Measurements from ENCODE around the gene OPTC.
A peak's percentile ranks its signal among the peaks of the same experiment; 100 is the strongest.

Gene OPTC

GRCh38 chr1:203522237-203522636 lies 28.3 kb downstream of the OPTC start (continued):
- 0 out of 2 replicates have a peak, but pooled peaks have one; percentile 14 for TF ChIP-seq KLF9 (tag by site-specific recombination; IDR thresholded peaks at IDR 0.05; ENCODE audit: low read depth)
- 0 out of 2 replicates have a peak, but pooled peaks have one; percentile 8 for TF ChIP-seq GLIS1 (tag by site-specific recombination; IDR thresholded peaks at IDR 0.05)
- TF ChIP-seq, protein P1, sequence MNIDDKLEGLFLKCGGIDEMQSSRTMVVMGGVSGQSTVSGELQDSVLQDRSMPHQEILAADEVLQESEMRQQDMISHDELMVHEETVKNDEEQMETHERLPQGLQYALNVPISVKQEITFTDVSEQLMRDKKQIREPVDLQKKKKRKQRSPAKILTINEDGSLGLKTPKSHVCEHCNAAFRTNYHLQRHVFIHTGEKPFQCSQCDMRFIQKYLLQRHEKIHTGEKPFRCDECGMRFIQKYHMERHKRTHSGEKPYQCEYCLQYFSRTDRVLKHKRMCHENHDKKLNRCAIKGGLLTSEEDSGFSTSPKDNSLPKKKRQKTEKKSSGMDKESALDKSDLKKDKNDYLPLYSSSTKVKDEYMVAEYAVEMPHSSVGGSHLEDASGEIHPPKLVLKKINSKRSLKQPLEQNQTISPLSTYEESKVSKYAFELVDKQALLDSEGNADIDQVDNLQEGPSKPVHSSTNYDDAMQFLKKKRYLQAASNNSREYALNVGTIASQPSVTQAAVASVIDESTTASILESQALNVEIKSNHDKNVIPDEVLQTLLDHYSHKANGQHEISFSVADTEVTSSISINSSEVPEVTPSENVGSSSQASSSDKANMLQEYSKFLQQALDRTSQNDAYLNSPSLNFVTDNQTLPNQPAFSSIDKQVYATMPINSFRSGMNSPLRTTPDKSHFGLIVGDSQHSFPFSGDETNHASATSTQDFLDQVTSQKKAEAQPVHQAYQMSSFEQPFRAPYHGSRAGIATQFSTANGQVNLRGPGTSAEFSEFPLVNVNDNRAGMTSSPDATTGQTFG (tag by site-specific recombination; IDR thresholded peaks at IDR 0.05; ENCODE audit: borderline replicate concordance), result no peak
- no peak for TF ChIP-seq HOXA7 (CRISPR knock-in tag; IDR thresholded peaks at IDR 0.05; ENCODE audit: borderline replicate concordance)
- no peak for TF ChIP-seq ZBTB7A (tag by site-specific recombination; IDR thresholded peaks at IDR 0.05; ENCODE audit: low read depth)
- no peak for TF ChIP-seq ZNF223 (tag by site-specific recombination; IDR thresholded peaks at IDR 0.05)
- no peak for TF ChIP-seq ZNF423 (tag by site-specific recombination; IDR thresholded peaks at IDR 0.05)
- no peak for TF ChIP-seq MYNN (tag by site-specific recombination; IDR thresholded peaks at IDR 0.05; ENCODE audit: borderline replicate concordance)
- TF ChIP-seq ZNF707 (tag by site-specific recombination; IDR thresholded peaks at IDR 0.05), result no peak
- TF ChIP-seq ZNF398 (tag by site-specific recombination; IDR thresholded peaks at IDR 0.05), result no peak
- TF ChIP-seq ZNF488 (tag by site-specific recombination; IDR thresholded peaks at IDR 0.05), result no peak
- TF ChIP-seq ZNF560 (tag by site-specific recombination; IDR thresholded peaks at IDR 0.05; ENCODE audit: borderline replicate concordance), result no peak
- no peak for TF ChIP-seq ZNF501 (tag by site-specific recombination; IDR thresholded peaks at IDR 0.05)
- TF ChIP-seq, protein P2, sequence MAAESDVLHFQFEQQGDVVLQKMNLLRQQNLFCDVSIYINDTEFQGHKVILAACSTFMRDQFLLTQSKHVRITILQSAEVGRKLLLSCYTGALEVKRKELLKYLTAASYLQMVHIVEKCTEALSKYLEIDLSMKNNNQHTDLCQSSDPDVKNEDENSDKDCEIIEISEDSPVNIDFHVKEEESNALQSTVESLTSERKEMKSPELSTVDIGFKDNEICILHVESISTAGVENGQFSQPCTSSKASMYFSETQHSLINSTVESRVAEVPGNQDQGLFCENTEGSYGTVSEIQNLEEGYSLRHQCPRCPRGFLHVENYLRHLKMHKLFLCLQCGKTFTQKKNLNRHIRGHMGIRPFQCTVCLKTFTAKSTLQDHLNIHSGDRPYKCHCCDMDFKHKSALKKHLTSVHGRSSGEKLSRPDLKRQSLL (tag by site-specific recombination; IDR thresholded peaks at IDR 0.05), result no peak
- TF ChIP-seq ZXDB (tag by site-specific recombination; IDR thresholded peaks at IDR 0.05), result no peak
- peak; percentile 89 for TF ChIP-seq EGR2 (tag by site-specific recombination; IDR thresholded peaks at IDR 0.05; ENCODE audit: low read depth)
- no peak for TF ChIP-seq PRDM2 (tag by site-specific recombination; IDR thresholded peaks at IDR 0.05; ENCODE audit: borderline replicate concordance)
- no peak for TF ChIP-seq GLIS2 (tag by site-specific recombination; IDR thresholded peaks at IDR 0.05)
- TF ChIP-seq ZNF341 (tag by site-specific recombination; IDR thresholded peaks at IDR 0.05; ENCODE audit: low read depth), result peak; percentile 81
- no peak for TF ChIP-seq ZNF660 (tag by site-specific recombination; IDR thresholded peaks at IDR 0.05)
- no peak for TF ChIP-seq ZNF211 (tag by site-specific recombination; IDR thresholded peaks at IDR 0.05; ENCODE audit: low read depth)
- no peak for TF ChIP-seq ZFP69B (tag by site-specific recombination; IDR thresholded peaks at IDR 0.05)
- TF ChIP-seq ZNF558 (tag by site-specific recombination; IDR thresholded peaks at IDR 0.05), result no peak
- TF ChIP-seq ZNF239 (tag by site-specific recombination; IDR thresholded peaks at IDR 0.05), result no peak
- TF ChIP-seq SCRT2 (tag by site-specific recombination; IDR thresholded peaks at IDR 0.05), result no peak
- no peak for TF ChIP-seq GFI1B (tag by site-specific recombination; IDR thresholded peaks at IDR 0.05)
- no peak for TF ChIP-seq ZNF670 (tag by site-specific recombination; IDR thresholded peaks at IDR 0.05; ENCODE audit: low read depth)
- no peak for TF ChIP-seq ZNF639 (tag by site-specific recombination; IDR thresholded peaks at IDR 0.05)
- TF ChIP-seq ZNF140 (tag by site-specific recombination; IDR thresholded peaks at IDR 0.05), result no peak
